Mesendoderm (in vitro differentiated cells): ENCODE results near the gene PPP1CA.

Experiments used
- DNase-seq: peaks from one replicate; pipeline ENCODE4 v3.0.0; 2013
- H2AK5ac ChIP-seq: 2 replicates; pipeline ENCODE4 v1.6.1; 2013; ENCODE audit warnings: low read length, inconsistent platforms
- H2BK120ac ChIP-seq: 2 replicates; pipeline ENCODE4 v1.6.1; 2013; ENCODE audit warnings: low read depth, mild to moderate bottlenecking, low read length, moderate library complexity, mixed read lengths
- H2BK15ac ChIP-seq: replicated peaks from 2 replicates; pipeline ENCODE4 v1.6.1; 2013; ENCODE audit warnings: low read depth, mild to moderate bottlenecking, moderate library complexity
- H2BK5ac ChIP-seq: 2 replicates; pipeline ENCODE4 v1.6.1; 2013; ENCODE audit warnings: low read length, inconsistent platforms
- H3K18ac ChIP-seq: 2 replicates; pipeline ENCODE4 v1.6.1; 2013; ENCODE audit warnings: mild to moderate bottlenecking, low read length, mixed read lengths
- H3K23ac ChIP-seq: one replicate; pipeline ENCODE4 v1.6.1; 2013; ENCODE audit warnings: low read length
- H3K27ac ChIP-seq: 2 replicates; pipeline ENCODE4 v1.5.1; 2013; ENCODE audit warnings: low read depth, mild to moderate bottlenecking, inconsistent platforms, low read length, moderate library complexity
- H3K27me3 ChIP-seq: 2 replicates; pipeline ENCODE4 v1.6.1; 2013; ENCODE audit warnings: low read length, control low read depth, mild to moderate bottlenecking, inconsistent platforms; ENCODE audit not compliant: insufficient read depth, poor library complexity
- H3K36me3 ChIP-seq: 2 replicates; pipeline ENCODE4 v1.6.1; 2013; ENCODE audit warnings: low read length, inconsistent platforms; ENCODE audit not compliant: control insufficient read depth, insufficient read depth
- H3K4ac ChIP-seq: one replicate; pipeline ENCODE4 v1.6.1; 2013; ENCODE audit warnings: low read depth, mild to moderate bottlenecking, low read length, moderate library complexity
- H3K4me1 ChIP-seq: 2 replicates; pipeline ENCODE4 v1.6.1; 2013; ENCODE audit warnings: low read depth, low read length, inconsistent platforms; ENCODE audit not compliant: control insufficient read depth
- H3K4me2 ChIP-seq: 2 replicates; pipeline ENCODE4 v1.6.1; 2013; ENCODE audit warnings: low read length
- H3K4me3 ChIP-seq: 2 replicates; pipeline ENCODE4 v1.5.1; 2013; ENCODE audit warnings: mild to moderate bottlenecking, low read length
- H3K56ac ChIP-seq: one replicate; pipeline ENCODE4 v1.6.1; 2013; ENCODE audit warnings: low read length
- H3K79me1 ChIP-seq: 2 replicates; pipeline ENCODE4 v1.6.1; 2013; ENCODE audit warnings: low read length, inconsistent platforms
- H3K79me2 ChIP-seq: 2 replicates; pipeline ENCODE4 v1.6.1; 2013; ENCODE audit warnings: mild to moderate bottlenecking, low read length; ENCODE audit not compliant: control insufficient read depth, insufficient read depth
- H3K9ac ChIP-seq: 2 replicates; pipeline ENCODE4 v1.6.1; 2013; ENCODE audit warnings: low read length, inconsistent platforms
- H4K5ac ChIP-seq: one replicate; pipeline ENCODE4 v1.6.1; 2013; ENCODE audit warnings: low read length
- H4K8ac ChIP-seq: one replicate; pipeline ENCODE4 v1.6.1; 2013; ENCODE audit warnings: low read depth, mild to moderate bottlenecking, control low read depth, low read length, moderate library complexity
- WGBS: extraction: QIAGEN DNeasy Blood & Tissue Kit; methylation state at CpG from one replicate; pipeline ENCODE4 v1.1.7; 2013; ENCODE audit warnings: low lambda C conversion rate, missing lambda C conversion rate; ENCODE audit not compliant: insufficient coverage; ENCODE audit errors: extremely low coverage; 5-methylcytosine and 5-hydroxymethylcytosine counted together

Gene PPP1CA

DNA sequence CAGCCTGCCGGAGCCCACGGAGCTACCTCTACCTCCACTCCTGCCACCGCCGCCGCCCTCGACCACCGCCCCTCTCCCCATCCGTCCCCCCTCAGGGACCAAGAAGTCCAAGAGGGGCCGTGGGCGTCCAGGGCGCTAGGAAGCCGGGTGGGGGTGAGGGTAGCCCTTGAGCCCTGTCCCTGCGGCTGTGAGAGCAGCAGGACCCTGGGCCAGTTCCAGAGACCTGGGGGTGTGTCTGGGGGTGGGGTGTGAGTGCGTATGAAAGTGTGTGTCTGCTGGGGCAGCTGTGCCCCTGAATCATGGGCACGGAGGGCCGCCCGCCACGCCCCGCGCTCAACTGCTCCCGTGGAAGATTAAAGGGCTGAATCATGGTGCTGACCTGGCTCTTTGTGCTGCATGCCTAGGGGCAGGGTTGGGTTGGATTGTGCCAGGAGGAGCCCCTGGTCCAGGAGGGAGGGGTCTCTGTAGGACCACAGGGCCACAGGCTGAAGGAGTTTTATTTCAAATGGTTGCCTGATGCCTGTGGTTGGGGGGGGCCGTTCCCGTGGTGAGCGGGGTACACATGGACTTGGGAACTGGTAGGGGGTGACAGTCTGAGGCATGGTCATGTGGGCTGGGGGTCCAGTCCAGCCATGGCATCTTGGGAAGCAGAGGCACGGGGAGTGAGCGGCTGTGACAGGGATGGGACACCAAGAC, 33.5 kb upstream of the PPP1CA start:
- Histone ChIP-seq H3K4me1 (peaks cover 2% of the 10 kb centered on the region), H2BK5ac (no peak overlapping the region), H3K56ac (peak overlapping the region; percentile 11), H2BK120ac (no peak overlapping the region), H3K4me2 (no peak overlapping the region), H3K4me3 (no peak overlapping the region), H4K8ac (no peak overlapping the region), H3K27ac (no peak overlapping the region), H3K79me2 (no peaks in the 10 kb centered on the region), H4K5ac (no peak overlapping the region), H3K4ac (no peak overlapping the region), H3K23ac (no peak overlapping the region), H2BK15ac (no peak overlapping the region), H3K18ac (no peak overlapping the region), H3K79me1 (no peaks in the 10 kb centered on the region), H3K27me3 (no peaks in the 10 kb centered on the region), H2AK5ac (no peak overlapping the region), H3K36me3 (peaks cover 2% of the 10 kb centered on the region), H3K9ac (no peak overlapping the region)
- no CpG with 5 or more reads among the region's 26 CpGs for WGBS
- no peak for DNase-seq

DNA sequence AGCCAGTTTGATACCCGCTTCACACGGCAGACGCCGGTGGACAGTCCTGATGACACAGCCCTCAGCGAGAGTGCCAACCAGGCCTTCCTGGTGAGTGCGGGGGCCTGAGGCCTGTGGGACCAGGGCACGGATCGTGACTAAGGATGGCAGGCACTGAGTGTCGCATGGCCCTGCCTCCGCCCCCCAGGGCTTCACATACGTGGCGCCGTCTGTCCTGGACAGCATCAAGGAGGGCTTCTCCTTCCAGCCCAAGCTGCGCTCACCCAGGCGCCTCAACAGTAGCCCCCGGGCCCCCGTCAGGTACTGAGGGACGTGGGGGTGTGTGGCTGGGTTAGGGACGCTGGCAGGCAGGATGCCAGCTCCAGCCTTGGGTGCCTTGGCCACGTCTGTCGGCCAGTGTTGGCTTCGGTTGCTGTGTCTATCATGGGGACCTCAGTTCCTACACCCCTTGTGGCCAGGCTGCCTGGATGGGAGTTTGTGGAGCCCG, 32.8 kb upstream of the PPP1CA start:
- Histone ChIP-seq H2AK5ac (no peak overlapping the region), H3K27me3 (no peaks in the 10 kb centered on the region), H3K9ac (no peak overlapping the region), H3K27ac (no peak overlapping the region), H3K4me3 (no peak overlapping the region), H3K56ac (no peak overlapping the region), H3K4ac (no peak overlapping the region), H4K8ac (no peak overlapping the region), H3K79me1 (peaks cover 1% of the 10 kb centered on the region), H2BK15ac (no peak overlapping the region), H3K23ac (no peak overlapping the region), H4K5ac (no peak overlapping the region), H3K79me2 (peaks cover under 1% of the 10 kb centered on the region), H2BK120ac (no peak overlapping the region), H3K36me3 (peaks cover 3% of the 10 kb centered on the region), H3K4me1 (peaks cover 2% of the 10 kb centered on the region), H3K4me2 (no peak overlapping the region), H2BK5ac (no peak overlapping the region), H3K18ac (no peak overlapping the region)
- no peak for DNase-seq
- WGBS, result no CpG with 5 or more reads among the region's 23 CpGs

DNA sequence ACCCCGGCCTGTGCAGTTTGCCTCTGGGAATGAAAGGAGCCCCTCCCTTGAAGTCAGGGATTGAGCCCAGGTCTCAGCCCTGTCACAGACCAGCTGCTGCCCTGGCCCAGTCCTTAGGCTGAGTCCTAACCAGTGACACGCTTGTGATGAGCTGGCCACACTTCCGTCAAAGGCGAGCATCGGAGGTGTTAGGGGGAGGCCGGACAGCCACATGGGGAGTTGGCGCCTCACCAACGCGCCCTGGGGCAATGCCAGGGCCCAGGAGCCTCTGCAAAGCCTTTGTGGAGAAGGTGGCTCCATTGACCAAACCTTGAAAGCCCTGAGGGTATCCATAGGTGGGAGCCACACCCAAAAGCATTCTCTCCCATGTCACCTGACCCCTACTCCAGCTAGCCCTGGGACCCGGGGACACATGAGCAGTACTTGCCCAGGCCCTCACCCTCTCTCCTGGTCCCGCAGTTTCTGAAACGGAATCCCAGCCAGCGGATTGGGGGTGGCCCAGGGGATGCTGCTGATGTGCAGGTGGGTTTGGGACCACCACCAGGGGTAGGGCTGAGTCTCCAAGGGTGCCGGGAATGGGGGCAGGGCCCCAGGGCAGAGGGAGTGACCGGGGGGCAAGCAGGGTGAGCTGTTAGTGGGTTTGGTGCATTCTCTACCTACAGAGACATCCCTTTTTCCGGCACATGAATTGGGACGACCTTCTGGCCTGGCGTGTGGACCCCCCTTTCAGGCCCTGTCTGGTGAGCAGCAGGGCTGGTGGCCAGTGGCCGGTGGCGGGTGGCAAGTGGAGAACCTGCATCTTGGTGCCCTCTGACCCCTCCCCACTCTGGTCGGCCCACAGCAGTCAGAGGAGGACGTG, 32.1 kb upstream of the PPP1CA start:
- no peak overlapping the region for H3K4me2 ChIP-seq
- H3K23ac ChIP-seq, result no peak overlapping the region
- H3K4ac ChIP-seq, result no peak overlapping the region
- no peak overlapping the region for H2BK120ac ChIP-seq
- no peak overlapping the region for H2BK5ac ChIP-seq
- no peak for DNase-seq
- H3K36me3 ChIP-seq, result peaks cover 5% of the 10 kb centered on the region
- H3K79me2 ChIP-seq, result peaks cover 7% of the 10 kb centered on the region
- H3K18ac ChIP-seq, result no peak overlapping the region
- H4K5ac ChIP-seq, result no peak overlapping the region
- no peaks in the 10 kb centered on the region for H3K27me3 ChIP-seq
- H2AK5ac ChIP-seq, result no peak overlapping the region
- H3K27ac ChIP-seq, result no peak overlapping the region
- no peak overlapping the region for H3K9ac ChIP-seq
- H4K8ac ChIP-seq, result no peak overlapping the region
- H3K79me1 ChIP-seq, result peaks cover 7% of the 10 kb centered on the region
- no peak overlapping the region for H3K4me3 ChIP-seq
- H3K4me1 ChIP-seq, result peaks cover 2% of the 10 kb centered on the region
- no CpG with 5 or more reads among the region's 22 CpGs for WGBS
- no peak overlapping the region for H3K56ac ChIP-seq
- H2BK15ac ChIP-seq, result no peak overlapping the region

DNA sequence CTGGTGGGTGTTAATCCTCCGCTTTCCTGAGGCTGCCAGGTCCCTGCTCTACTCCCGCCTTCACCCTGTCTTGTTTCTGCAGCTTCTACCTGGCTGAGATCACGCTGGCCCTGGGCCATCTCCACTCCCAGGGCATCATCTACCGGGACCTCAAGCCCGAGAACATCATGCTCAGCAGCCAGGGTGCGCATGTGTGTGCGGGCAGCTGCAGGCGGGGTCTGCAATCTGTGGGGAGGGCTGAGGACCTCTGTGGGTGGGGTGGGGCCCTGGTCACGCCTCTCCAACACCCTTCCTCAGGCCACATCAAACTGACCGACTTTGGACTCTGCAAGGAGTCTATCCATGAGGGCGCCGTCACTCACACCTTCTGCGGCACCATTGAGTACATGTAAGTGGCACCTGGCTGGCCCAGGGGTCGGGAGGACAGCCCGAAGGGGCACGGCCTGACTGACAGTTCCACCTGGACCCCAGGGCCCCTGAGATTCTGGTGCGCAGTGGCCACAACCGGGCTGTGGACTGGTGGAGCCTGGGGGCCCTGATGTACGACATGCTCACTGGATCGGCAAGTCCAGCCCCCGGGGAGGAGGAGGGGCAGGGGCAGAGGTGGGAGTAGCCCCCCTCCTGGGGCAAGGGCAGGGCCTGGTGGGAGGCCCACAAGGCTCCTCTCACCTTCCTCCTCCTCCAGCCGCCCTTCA, 31.1 kb upstream of the PPP1CA start:
- Histone ChIP-seq H3K79me1 (peaks cover 9% of the 10 kb centered on the region), H3K4me2 (no peak overlapping the region), H2AK5ac (no peak overlapping the region), H3K23ac (no peak overlapping the region), H2BK5ac (no peak overlapping the region), H2BK120ac (no peak overlapping the region), H3K4me3 (no peak overlapping the region), H4K8ac (no peak overlapping the region), H3K56ac (no peak overlapping the region), H2BK15ac (no peak overlapping the region), H3K27ac (no peak overlapping the region), H3K27me3 (no peaks in the 10 kb centered on the region), H3K4me1 (peaks cover 2% of the 10 kb centered on the region), H3K4ac (no peak overlapping the region), H3K36me3 (peaks cover 5% of the 10 kb centered on the region), H3K9ac (no peak overlapping the region), H3K18ac (no peak overlapping the region), H3K79me2 (peaks cover 9% of the 10 kb centered on the region), H4K5ac (no peak overlapping the region)
- no peak for DNase-seq
- WGBS, result no CpG with 5 or more reads among the region's 22 CpGs

DNA sequence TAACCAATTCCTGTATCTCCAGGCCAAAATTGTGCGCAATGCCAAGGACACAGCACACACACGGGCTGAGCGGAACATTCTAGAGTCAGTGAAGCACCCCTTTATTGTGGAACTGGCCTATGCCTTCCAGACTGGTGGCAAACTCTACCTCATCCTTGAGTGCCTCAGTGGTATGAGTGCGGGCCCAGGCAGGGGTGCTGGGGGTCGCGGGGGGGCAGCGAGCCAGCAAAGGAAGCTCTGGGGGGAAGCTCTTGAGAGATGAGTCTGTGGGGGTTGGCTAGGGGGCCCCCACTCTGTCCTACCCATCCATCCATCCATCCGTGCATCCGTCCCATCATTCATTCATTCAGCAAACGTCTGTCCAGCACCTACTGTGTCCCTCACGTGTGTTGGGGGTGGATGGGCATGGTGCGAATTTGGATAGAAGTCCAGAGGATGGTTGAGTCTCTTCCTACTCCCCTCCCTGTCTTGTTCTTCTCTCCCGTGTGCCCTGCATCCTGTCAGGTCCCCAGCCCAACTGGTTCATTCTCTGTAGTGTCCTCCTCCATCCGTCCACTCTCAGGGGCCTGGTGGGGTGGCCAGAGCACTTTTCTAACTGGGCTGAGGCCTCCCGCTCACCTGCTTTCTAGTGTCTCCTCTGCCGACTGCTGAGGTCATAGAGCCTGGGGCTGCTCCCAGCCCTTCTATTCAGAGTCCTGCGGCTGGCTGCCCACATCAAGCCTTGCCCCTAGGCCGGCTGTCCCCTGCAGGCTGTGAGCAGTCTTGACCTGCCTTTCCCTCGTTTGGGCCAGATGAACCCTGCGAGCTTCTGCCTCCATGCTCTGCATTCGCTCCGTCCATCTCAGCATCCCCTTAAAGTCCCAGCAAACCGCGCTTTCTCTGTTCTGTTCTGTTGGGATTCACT, 29.9 kb upstream of the PPP1CA start:
- H2BK15ac ChIP-seq, result no peak overlapping the region
- no peaks in the 10 kb centered on the region for H3K27me3 ChIP-seq
- H3K36me3 ChIP-seq, result peaks cover 5% of the 10 kb centered on the region
- H3K23ac ChIP-seq, result no peak overlapping the region
- no peak overlapping the region for H3K27ac ChIP-seq
- peaks cover under 1% of the 10 kb centered on the region for H3K4me1 ChIP-seq
- no peak overlapping the region for H4K5ac ChIP-seq
- H3K4me2 ChIP-seq, result no peak overlapping the region
- no peak overlapping the region for H3K18ac ChIP-seq
- no peak overlapping the region for H3K4me3 ChIP-seq
- no peak overlapping the region for H2AK5ac ChIP-seq
- no CpG with 5 or more reads among the region's 24 CpGs for WGBS
- H2BK120ac ChIP-seq, result no peak overlapping the region
- peaks cover 9% of the 10 kb centered on the region for H3K79me2 ChIP-seq
- DNase-seq, result no peak
- H3K9ac ChIP-seq, result no peak overlapping the region
- H3K79me1 ChIP-seq, result peaks cover 9% of the 10 kb centered on the region
- no peak overlapping the region for H3K56ac ChIP-seq
- H3K4ac ChIP-seq, result no peak overlapping the region
- H4K8ac ChIP-seq, result no peak overlapping the region
- no peak overlapping the region for H2BK5ac ChIP-seq
